NOMO-1 treated with DMSO at 0.1 percent for 48 hours (cell line): ENCODE results near the gene EZH2.

Source experiments
- DNase-seq: peaks from one replicate; lab custom pipeline; 2025; ENCODE audit not compliant: unreplicated experiment; lab: John Stamatoyannopoulos, UW

Gene EZH2

GRCh38 chr7:148772297-148773089 is 111.6 kb downstream of the EZH2 start:
- DNase-seq = no peak

GRCh38 chr7:148770004-148770403 is 114.1 kb downstream of the EZH2 start:
- no peak for DNase-seq

GRCh38 chr7:148763622-148764021 is 120.5 kb downstream of the EZH2 start:
- DNase-seq = no peak

- no peak for DNase-seq
These were observed 122.4 kb downstream of the EZH2 start for GRCh38 chr7:148761499-148762278.
